ENCODE measurements around the gene SEC14L2. TPM values are rescaled to one million over a fixed set of nuclear protein-coding genes. Genes with fewer than 3 reads are reported as not detected.

SEC14L2 gene
- total RNA-seq, 4 donors from 2014 or later: 16.6 to 45.4 (median 28.2) TPM

Small RNA genes within 50 kb of the gene (small RNA-seq; reads per million reads assigned to genes)
- gene AC004832.3: 0 reads per million in 4 donors
- 0 reads per million in 4 donors for gene RNU6-564P

Other genes with a start within 250 kb of the SEC14L2 start
- gene LIF, start 150.3 kb upstream of the SEC14L2 start, total RNA-seq: under 1 TPM; 0.08 to 0.76 (median 0.10) TPM
- 1 to 10 TPM in 1 of 4 donors, under 1 TPM in 2, not detected in 1; 0.19 to 5.7 (median 0.19) TPM for gene OSM, start 130.2 kb upstream of the SEC14L2 start, total RNA-seq
- 10 to 100 TPM; 18.9 to 76.4 (median 40.7) TPM for gene CASTOR1, start 107.5 kb upstream of the SEC14L2 start, total RNA-seq
- 10 to 100 TPM; 40.7 to 55.1 (median 47.0) TPM for gene TBC1D10A, start 70.1 kb upstream of the SEC14L2 start, total RNA-seq
- gene SF3A1, start 40.1 kb upstream of the SEC14L2 start, total RNA-seq: 10 to 100 TPM; 29.1 to 94.2 (median 63.3) TPM
- 1 to 10 TPM in 3 of 4 donors, under 1 TPM in 1; 0.47 to 9.2 (median 3.1) TPM for gene CCDC157, start 40.0 kb upstream of the SEC14L2 start, total RNA-seq
- gene RNF215, start 9.6 kb upstream of the SEC14L2 start, total RNA-seq: 1 to 10 TPM; 2.3 to 8.4 (median 3.9) TPM
- 10 to 100 TPM; 15.9 to 21.2 (median 19.0) TPM for gene MTFP1, start 28.8 kb downstream of the SEC14L2 start, total RNA-seq
- under 1 TPM in 1 of 4 donors, not detected in 3; 0.19 TPM for gene SEC14L3, start 75.0 kb downstream of the SEC14L2 start, total RNA-seq
- not detected for gene SEC14L4, start 108.7 kb downstream of the SEC14L2 start, total RNA-seq
- under 1 TPM in 1 of 4 donors, not detected in 3; 0.19 TPM for gene SEC14L6, start 149.7 kb downstream of the SEC14L2 start, total RNA-seq
- 1 to 10 TPM in 2 of 4 donors, not detected in 2; 1.1 to 2.4 TPM for gene GAL3ST1, start 177.6 kb downstream of the SEC14L2 start, total RNA-seq
- 10 to 100 TPM; 45.3 to 67.0 (median 58.4) TPM for gene PES1, start 194.9 kb downstream of the SEC14L2 start, total RNA-seq
- 10 to 100 TPM in 2 of 4 donors, 1 to 10 TPM in 2; 1.9 to 20.4 (median 10.4) TPM for gene TCN2, start 210.2 kb downstream of the SEC14L2 start, total RNA-seq
- 1 to 10 TPM; 5.5 to 8.3 (median 6.3) TPM for gene SLC35E4, start 238.8 kb downstream of the SEC14L2 start, total RNA-seq

All from esophagus squamous epithelium (tissue), 4 donors.